Kidney (tissue), 14 donors: ENCODE data around the gene OLIG2. TPM values are rescaled to one million over a fixed set of nuclear protein-coding genes. Genes with fewer than 3 reads are reported as not detected.

Experiments
- DNase-seq, 5 donors: peaks; one replicate each; pipeline ENCODE4 v3.0.0-alpha.2; 2013 to 2020
- FAIRE-seq: peaks from 2 replicates; lab custom pipeline; 2012; peaks lifted over from hg19 to GRCh38; lab: Jason Lieb, UNC
- H3K27ac ChIP-seq, 2 donors: one replicate each; pipeline ENCODE4 v1.7.0; 2013; ENCODE audit warnings: low read depth in 2 of 2, low read length in 2 of 2, inconsistent platforms in 1 of 2
- H3K27me3 ChIP-seq: one replicate; pipeline ENCODE4 v1.7.1; 2013; ENCODE audit warnings: low read length, inconsistent platforms; ENCODE audit not compliant: control insufficient read depth, insufficient read depth
- H3K36me3 ChIP-seq, 3 donors: one replicate each; pipeline versions ENCODE4 v1.7.0 to v1.7.1; 2013; ENCODE audit warnings: low read length in 3 of 3, control low read depth in 1 of 3, inconsistent platforms in 1 of 3; ENCODE audit not compliant: insufficient read depth in 3 of 3, control insufficient read depth in 2 of 3
- H3K4me1 ChIP-seq, 3 donors: one replicate each; pipeline versions ENCODE4 v1.7.0 to v1.7.1; 2013; ENCODE audit warnings: low read length in 3 of 3, inconsistent platforms in 1 of 3, low read depth in 1 of 3; ENCODE audit not compliant: control insufficient read depth in 2 of 3, insufficient read depth in 2 of 3
- H3K4me3 ChIP-seq, 3 donors: one replicate each; pipeline versions ENCODE4 v1.7.0 to v1.8.1; 2013; ENCODE audit warnings: low read length in 3 of 3, control low read depth in 1 of 3, inconsistent platforms in 1 of 3
- H3K9ac ChIP-seq, 3 donors: one replicate each; pipeline versions ENCODE4 v1.7.0 to v1.7.1; 2013; ENCODE audit warnings: low read length in 3 of 3, control low read depth in 1 of 3, inconsistent platforms in 1 of 3
- H3K9me3 ChIP-seq, 3 donors: one replicate each; pipeline versions ENCODE4 v1.7.0 to v1.7.1; 2013; ENCODE audit warnings: low read length in 3 of 3, control low read depth in 1 of 3, inconsistent platforms in 1 of 3; ENCODE audit not compliant: control insufficient read depth in 2 of 3, insufficient read depth in 1 of 3
- CTCF ChIP-seq: IDR thresholded peaks from 3 replicates; pipeline ENCODE4 v1.5.1; 2012; ENCODE audit warnings: mild to moderate bottlenecking, moderate library complexity, borderline replicate concordance; ENCODE audit not compliant: insufficient read depth; ENCODE audit errors: extremely low read depth
- intact Hi-C: fragments of 100-400 bp; cut with DNase I; formaldehyde crosslinking; loops from one replicate; pipeline ENCODE4 v1.11.1; 2022
- polyA plus RNA-seq: library from polyadenylated mRNA; stranded (reverse); fragments of 350-450 nt; fragmentation: Illumina TruSeq; extraction: RNeasy Lipid Tissue Mini Kit (QIAGEN cat#74804); gene quantifications from one replicate; pipeline ENCODE4 v1.2.3, GENCODE V29; 2014; ENCODE audit warnings: low read depth, low replicate concordance; ENCODE audit not compliant: insufficient read depth
- total RNA-seq: library from RNA; stranded (reverse); fragmentation: NEBNext Ultra II Directional; extraction: Animal tissue kit (Norgen Biotek cat#: 25700); gene quantifications from one replicate; pipeline ENCODE4 v1.2.1, GENCODE V29; 2021
- donor health status: control.
- donor health status: control.
- donor health status: control.
- donor health status: control.
- donor health status: control.
- donor health status: DM: yes; HTN: yes; CAD: no.
- donor health status: Normal renal cell carcinoma (clear cell type).

The OLIG2 gene
- total and polyA plus RNA-seq, 2 donors from 2014 or later = not detected

GRCh38 chr21:33059380-33059841 is 33.7 kb downstream of the OLIG2 start:
- Histone ChIP-seq H3K9ac (no peak overlapping the region), H3K36me3 (no peaks in the 10 kb centered on the region), H3K9me3 (no peaks in the 10 kb centered on the region), H3K27ac (no peak overlapping the region), H3K27me3 (peaks cover 7% of the 10 kb centered on the region), H3K4me3 (no peak overlapping the region), H3K4me1 (no peaks in the 10 kb centered on the region)
- DNase-seq (no peak), FAIRE-seq (no peak)
- intact Hi-C loops = no loop called here
- TF ChIP-seq CTCF = no peak

- FAIRE-seq = no peak
- Histone ChIP-seq H3K9me3 (no peaks in the 10 kb centered on the region), H3K4me1 (no peaks in the 10 kb centered on the region), H3K9ac (no peak overlapping the region), H3K4me3 (no peak overlapping the region), H3K27me3 (peaks cover 7% of the 10 kb centered on the region), H3K36me3 (no peaks in the 10 kb centered on the region), H3K27ac (no peak overlapping the region)
- no peak for TF ChIP-seq CTCF
- intact Hi-C loops = no loop called here
- DNase-seq = no peak
Measured at GRCh38 chr21:33061233-33061632, 35.5 kb downstream of the OLIG2 start.

- Histone ChIP-seq H3K4me3 (no peak overlapping the region), H3K36me3 (no peaks in the 10 kb centered on the region), H3K9ac (no peak overlapping the region), H3K9me3 (no peaks in the 10 kb centered on the region), H3K27me3 (peaks cover 15% of the 10 kb centered on the region), H3K4me1 (no peaks in the 10 kb centered on the region), H3K27ac (no peak overlapping the region)
- TF ChIP-seq CTCF = no peak
- intact Hi-C loops = no loop called here
- no peak for FAIRE-seq
- no peak for DNase-seq
Measured at GRCh38 chr21:33063375-33063883, 37.7 kb downstream of the OLIG2 start.
